ENCODE measurements around the gene ANG.
A peak's percentile ranks its signal among the peaks of the same experiment; 100 is the strongest.
"Not testable (repeated sequence)": the region's sequence is repeated elsewhere in the genome, so short reads cannot be mapped to it uniquely, and the experiment has no call there.

The ANG gene

GRCh38 chr14:20688167-20688839 lies at the start of gene ANG:
Gene ANG, plus strand, starts transcription at chr14:20688764. Its CDS starts 4,801 bp downstream, at chr14:20693565.
- no peak within 1 kb of the TSS for H3K27ac Mint-ChIP-seq
- no peak within 1 kb of the TSS for H3K4me3 Mint-ChIP-seq
- no peaks in the 10 kb centered on the region for H3K9me3 Mint-ChIP-seq
- no peaks in the 10 kb centered on the region for H3K36me3 Mint-ChIP-seq
- ATAC-seq = no peak
- DNase-seq (ENCODE audit: low spot score in 2 of 2) = no peak
- peaks cover 12% of the 10 kb centered on the region for H3K4me1 Mint-ChIP-seq

GRCh38 chr14:20641591-20641990 lies 47.0 kb upstream of the ANG start, which contains the start of gene OR6S1:
Gene OR6S1, minus strand, starts transcription at chr14:20641691. Its CDS starts 0 bp downstream, at chr14:20641691.
- H3K4me3 Mint-ChIP-seq = no peak within 1 kb of the TSS
- ATAC-seq = no peak
- H3K9me3 Mint-ChIP-seq = no peaks in the 10 kb centered on the region
- no peak within 1 kb of the TSS for H3K27ac Mint-ChIP-seq
- H3K4me1 Mint-ChIP-seq = no peaks in the 10 kb centered on the region
- no peaks in the 10 kb centered on the region for H3K36me3 Mint-ChIP-seq
- no peak for DNase-seq (ENCODE audit: low spot score in 2 of 2)

GRCh38 chr14:20642182-20642581 lies 46.4 kb upstream of the ANG start:
- Mint-ChIP-seq H3K9me3 (no peaks in the 10 kb centered on the region), H3K27ac (no peak overlapping the region), H3K4me1 (no peaks in the 10 kb centered on the region), H3K36me3 (no peaks in the 10 kb centered on the region), H3K4me3 (no peak overlapping the region)
- ATAC-seq (no peak), DNase-seq (ENCODE audit: low spot score in 2 of 2) (no peak)

GRCh38 chr14:20642755-20643154 lies 45.8 kb upstream of the ANG start:
- DNase-seq (ENCODE audit: low spot score in 2 of 2); H3K27ac Mint-ChIP-seq; ATAC-seq; H3K4me1 Mint-ChIP-seq; H3K9me3 Mint-ChIP-seq; H3K36me3 Mint-ChIP-seq; H3K4me3 Mint-ChIP-seq: not testable (repeated sequence)

GRCh38 chr14:20644520-20644919 lies 44.0 kb upstream of the ANG start:
- no peaks in the 10 kb centered on the region for H3K4me1 Mint-ChIP-seq
- no peak for DNase-seq (ENCODE audit: low spot score in 2 of 2)
- H3K9me3 Mint-ChIP-seq = no peaks in the 10 kb centered on the region
- H3K4me3 Mint-ChIP-seq = no peak overlapping the region
- no peak for ATAC-seq
- H3K27ac Mint-ChIP-seq = no peak overlapping the region
- no peaks in the 10 kb centered on the region for H3K36me3 Mint-ChIP-seq

GRCh38 chr14:20645481-20645880 lies 43.1 kb upstream of the ANG start:
- DNase-seq (ENCODE audit: low spot score in 2 of 2) = no peak
- no peak for ATAC-seq
- no peak overlapping the region for H3K27ac Mint-ChIP-seq
- H3K9me3 Mint-ChIP-seq = no peaks in the 10 kb centered on the region
- H3K4me3 Mint-ChIP-seq = no peak overlapping the region
- no peaks in the 10 kb centered on the region for H3K36me3 Mint-ChIP-seq
- no peaks in the 10 kb centered on the region for H3K4me1 Mint-ChIP-seq

- ATAC-seq = peak; percentile 81
- Mint-ChIP-seq H3K4me1 (peaks cover 35% of the 10 kb centered on the region), H3K36me3 (peaks cover 7% of the 10 kb centered on the region), H3K4me3 (peak overlapping the region; percentile 55), H3K27ac (peak overlapping the region; percentile 81), H3K9me3 (no peaks in the 10 kb centered on the region)
- DNase-seq (ENCODE audit: low spot score in 2 of 2) = peak in 1 of 2 donors; percentile 80
These were observed 35.3 kb upstream of the ANG start for GRCh38 chr14:20652996-20653975.

- no peak overlapping the region for H3K27ac Mint-ChIP-seq
- H3K4me3 Mint-ChIP-seq = no peak overlapping the region
- DNase-seq (ENCODE audit: low spot score in 2 of 2) (no peak), ATAC-seq (no peak)
- H3K36me3 Mint-ChIP-seq = peaks cover 7% of the 10 kb centered on the region
- H3K4me1 Mint-ChIP-seq = peaks cover 35% of the 10 kb centered on the region
- no peaks in the 10 kb centered on the region for H3K9me3 Mint-ChIP-seq
These were observed 32.7 kb upstream of the ANG start for GRCh38 chr14:20655851-20656250.

GRCh38 chr14:20656274-20656673 lies 32.3 kb upstream of the ANG start:
- H3K4me1 Mint-ChIP-seq = peaks cover 35% of the 10 kb centered on the region
- no peak overlapping the region for H3K4me3 Mint-ChIP-seq
- peaks cover 7% of the 10 kb centered on the region for H3K36me3 Mint-ChIP-seq

GRCh38 chr14:20657216-20658211 lies 31.1 kb upstream of the ANG start:
- Mint-ChIP-seq H3K9me3 (no peaks in the 10 kb centered on the region), H3K4me1 (peaks cover 40% of the 10 kb centered on the region), H3K36me3 (peaks cover 7% of the 10 kb centered on the region), H3K4me3 (no peak overlapping the region), H3K27ac (no peak overlapping the region)
- ATAC-seq = peak; percentile 35
- DNase-seq (ENCODE audit: low spot score in 2 of 2) = no peak

More at GRCh38 chr14:20656274-20656673, 32.3 kb upstream of the ANG start:
- ATAC-seq = no peak
- Mint-ChIP-seq H3K9me3 (no peaks in the 10 kb centered on the region), H3K27ac (no peak overlapping the region)
- DNase-seq (ENCODE audit: low spot score in 2 of 2) = no peak

- H3K4me1 Mint-ChIP-seq = peaks cover 41% of the 10 kb centered on the region
- no peak overlapping the region for H3K27ac Mint-ChIP-seq
- no peak overlapping the region for H3K4me3 Mint-ChIP-seq
- ATAC-seq (no peak), DNase-seq (ENCODE audit: low spot score in 2 of 2) (no peak)
- peaks cover 8% of the 10 kb centered on the region for H3K36me3 Mint-ChIP-seq
- H3K9me3 Mint-ChIP-seq = no peaks in the 10 kb centered on the region
These were observed 30.3 kb upstream of the ANG start for GRCh38 chr14:20658246-20658645.

- Mint-ChIP-seq H3K27ac (no peak overlapping the region), H3K4me1 (peaks cover 38% of the 10 kb centered on the region), H3K4me3 (no peak overlapping the region), H3K36me3 (peaks cover 9% of the 10 kb centered on the region), H3K9me3 (no peaks in the 10 kb centered on the region)
- DNase-seq (ENCODE audit: low spot score in 2 of 2) = no peak
- no peak for ATAC-seq
These were observed 29.2 kb upstream of the ANG start for GRCh38 chr14:20659336-20659735.

- Mint-ChIP-seq H3K36me3 (peaks cover 9% of the 10 kb centered on the region), H3K4me3 (no peak overlapping the region), H3K9me3 (no peaks in the 10 kb centered on the region), H3K4me1 (peaks cover 35% of the 10 kb centered on the region), H3K27ac (no peak overlapping the region)
- DNase-seq (ENCODE audit: low spot score in 2 of 2) = no peak
- no peak for ATAC-seq
These were observed 28.7 kb upstream of the ANG start for GRCh38 chr14:20659813-20660395.

- DNase-seq (ENCODE audit: low spot score in 2 of 2) (no peak), ATAC-seq (no peak)
- Mint-ChIP-seq H3K36me3 (peaks cover 9% of the 10 kb centered on the region), H3K4me3 (no peak overlapping the region), H3K4me1 (peaks cover 35% of the 10 kb centered on the region), H3K27ac (no peak overlapping the region), H3K9me3 (no peaks in the 10 kb centered on the region)
These were observed 27.4 kb upstream of the ANG start for GRCh38 chr14:20661197-20661596.
